AG20443 (cell line): ENCODE measurements around the gene ZDHHC3.
"Not testable (repeated sequence)": the region's sequence is repeated elsewhere in the genome, so short reads cannot be mapped to it uniquely, and the experiment has no call there.

ENCODE experiments used
- DNase-seq: peaks from one replicate; pipeline ENCODE4 v3.0.0; 2012; ENCODE audit warnings: low spot score, mixed read lengths

Gene ZDHHC3

GRCh38 chr3:44995142-44995770 is 19.3 kb upstream of the ZDHHC3 start:
- peak; percentile 62 for DNase-seq

DNA sequence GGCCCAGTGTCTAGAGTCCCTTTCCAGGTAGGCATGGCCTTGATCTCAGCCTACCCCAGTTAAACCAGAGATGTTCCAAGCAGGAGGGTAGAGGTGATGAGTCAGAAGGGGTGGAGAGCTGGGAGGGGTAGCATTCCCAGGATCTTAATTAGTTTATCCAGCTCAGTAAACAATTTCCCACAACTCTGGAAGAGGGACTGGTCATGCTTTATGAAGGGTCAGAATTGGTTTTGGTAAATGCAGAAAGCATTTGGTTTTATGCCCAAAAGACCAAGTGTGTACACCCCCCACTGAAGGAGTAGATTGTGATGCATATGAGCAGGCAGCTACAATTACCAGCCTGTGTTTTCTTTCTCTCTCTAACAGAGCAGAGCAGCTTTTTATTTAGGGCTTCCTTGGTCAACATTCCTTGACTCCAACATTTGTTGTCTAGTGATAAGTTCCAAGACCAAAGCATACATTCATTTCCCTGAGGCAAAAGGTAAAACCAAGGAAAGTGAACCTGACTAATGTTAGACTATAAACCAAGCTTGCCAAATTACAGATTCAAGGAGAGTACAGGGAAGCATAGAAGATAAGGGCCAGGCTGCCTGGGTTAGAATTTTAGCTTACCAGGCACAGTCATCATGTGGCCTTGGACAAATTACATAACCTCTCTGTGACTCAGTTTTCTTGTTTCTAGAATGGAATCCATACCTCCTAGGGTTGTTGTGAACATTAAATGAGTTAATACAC is 17.7 kb upstream of the ZDHHC3 start:
- DNase-seq = peak; percentile 85

GRCh38 chr3:44992555-44993470 is 16.8 kb upstream of the ZDHHC3 start:
- peak; percentile 23 for DNase-seq

DNA sequence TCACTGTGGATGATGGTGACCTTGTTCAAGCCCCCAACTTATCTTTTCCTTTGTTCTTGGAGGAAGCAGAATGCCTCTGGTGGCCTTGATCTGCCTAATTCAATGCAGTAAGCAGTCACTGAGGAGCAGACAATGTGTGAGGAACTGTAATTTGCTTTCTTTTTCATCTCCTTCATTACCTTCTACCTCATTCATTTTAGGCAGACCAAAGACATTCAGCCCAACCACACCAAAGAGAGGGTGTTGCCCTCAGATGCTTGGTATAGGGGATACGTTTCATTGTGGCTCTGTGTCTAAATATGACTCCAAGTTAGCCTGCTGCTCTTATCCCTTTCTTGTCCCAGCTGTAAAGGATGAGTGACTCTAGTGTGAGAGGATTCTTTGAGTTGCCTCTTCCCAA is 15.4 kb upstream of the ZDHHC3 start:
- DNase-seq = no peak

GRCh38 chr3:44989636-44990373 is 13.8 kb upstream of the ZDHHC3 start:
- peak; percentile 62 for DNase-seq

- DNase-seq = no peak
Measured at GRCh38 chr3:44989141-44989540, 13.2 kb upstream of the ZDHHC3 start.

DNA sequence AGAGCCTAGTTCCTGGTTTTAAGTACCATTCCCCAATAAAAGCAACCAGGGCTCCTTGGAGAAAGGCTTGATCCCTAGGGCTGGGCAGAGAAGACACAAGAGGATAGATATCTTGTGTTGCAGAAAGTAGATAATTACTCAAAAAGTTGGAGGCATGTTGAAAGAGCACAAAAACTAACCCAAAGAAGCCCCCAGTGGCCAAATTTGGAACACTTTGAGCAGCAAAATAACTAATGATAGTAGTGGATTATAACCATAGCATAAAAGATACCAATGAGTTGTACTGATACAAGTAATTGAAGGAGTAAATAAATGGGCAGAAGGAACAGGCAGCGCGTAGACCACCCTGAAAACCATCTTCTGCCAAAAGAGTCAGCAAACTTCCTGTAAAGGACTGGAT is 12.1 kb upstream of the ZDHHC3 start:
- DNase-seq = no peak

- DNase-seq = no peak
Measured at GRCh38 chr3:44987332-44987731, 11.4 kb upstream of the ZDHHC3 start.

- not testable (repeated sequence) for DNase-seq
Measured at GRCh38 chr3:44986330-44986729, 10.4 kb upstream of the ZDHHC3 start.

GRCh38 chr3:44984335-44984734 is 8.4 kb upstream of the ZDHHC3 start:
- no peak for DNase-seq

DNA sequence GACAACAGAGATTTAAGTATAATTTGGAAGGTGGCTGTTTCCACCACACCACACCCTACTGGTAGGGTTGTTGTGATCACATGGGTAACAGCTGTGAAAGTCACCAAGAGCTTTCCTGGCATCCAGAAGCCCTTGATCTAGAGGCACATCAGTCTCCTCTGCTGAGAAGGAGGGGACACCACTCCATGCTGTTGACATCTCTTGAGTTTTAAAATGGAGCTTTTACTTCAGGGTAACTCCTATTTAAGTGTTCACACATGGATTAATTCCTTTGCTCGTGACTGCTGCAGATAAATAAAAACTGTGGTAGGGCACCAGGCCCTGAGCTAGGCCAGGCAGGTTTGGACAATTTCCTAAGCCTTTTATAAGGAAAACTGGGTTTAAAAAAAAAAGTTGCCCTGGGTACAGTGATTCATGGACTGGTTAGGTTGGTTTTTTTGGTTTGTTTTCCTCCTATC is 7.5 kb upstream of the ZDHHC3 start:
- peak; percentile 33 for DNase-seq

GRCh38 chr3:44982817-44983216 is 6.8 kb upstream of the ZDHHC3 start:
- no peak for DNase-seq

- DNase-seq = no peak
Measured at GRCh38 chr3:44981751-44982150, 5.8 kb upstream of the ZDHHC3 start.

- DNase-seq = no peak
Measured at GRCh38 chr3:44981220-44981619, 5.2 kb upstream of the ZDHHC3 start.

GRCh38 chr3:44974416-44974815 is 1.6 kb downstream of the ZDHHC3 start:
- no peak for DNase-seq

GRCh38 chr3:44970926-44971490 is 5.0 kb downstream of the ZDHHC3 start:
- no peak for DNase-seq

DNA sequence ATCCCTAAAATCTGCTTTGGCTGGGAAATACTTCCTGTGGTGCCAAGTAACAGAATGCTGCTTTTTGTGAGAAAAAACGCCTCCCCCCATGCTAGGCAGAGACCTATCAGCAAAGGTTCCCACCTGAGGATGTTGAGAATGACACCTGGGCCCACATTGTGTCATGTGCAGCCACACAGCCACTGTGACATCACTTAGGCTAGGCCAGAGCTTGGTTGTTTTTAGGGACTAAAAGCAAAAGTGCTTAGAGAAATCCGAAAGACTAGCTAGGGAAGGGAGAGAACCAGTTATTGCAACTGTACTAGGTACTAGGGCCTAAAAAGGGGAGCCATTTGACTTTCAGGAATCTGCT is 6.2 kb downstream of the ZDHHC3 start:
- DNase-seq = no peak

DNA sequence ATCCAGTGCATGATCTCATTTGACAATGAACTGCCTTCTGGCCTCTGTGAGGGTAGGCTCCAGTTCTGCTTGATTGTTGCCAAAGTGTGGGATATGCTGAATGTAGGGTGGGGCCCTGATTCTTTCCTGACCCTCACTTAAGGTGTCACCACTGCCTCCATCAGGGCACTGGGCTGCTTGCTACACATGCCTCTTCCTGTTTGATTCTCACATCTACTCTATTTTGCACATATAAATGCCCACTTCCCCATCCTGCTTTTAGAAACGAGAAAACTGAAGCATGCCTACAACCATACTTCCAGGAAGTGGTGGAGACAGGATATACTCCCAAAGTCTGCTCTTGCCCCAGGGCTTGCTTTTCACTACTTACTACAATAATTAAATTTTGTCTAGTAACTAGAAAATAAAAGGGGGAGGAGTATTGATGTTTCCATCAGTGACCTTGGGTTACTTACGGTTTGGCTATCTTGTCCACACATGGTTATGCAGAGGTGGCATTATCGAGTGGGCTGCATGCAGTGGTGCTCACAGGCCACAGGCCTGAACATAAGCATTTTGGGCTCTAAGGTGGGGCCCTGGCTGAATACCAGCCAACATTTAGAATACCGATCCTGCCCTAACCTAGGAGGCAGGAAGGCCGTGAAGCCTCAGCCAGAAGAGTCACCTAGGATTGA is 6.7 kb downstream of the ZDHHC3 start:
- no peak for DNase-seq

DNA sequence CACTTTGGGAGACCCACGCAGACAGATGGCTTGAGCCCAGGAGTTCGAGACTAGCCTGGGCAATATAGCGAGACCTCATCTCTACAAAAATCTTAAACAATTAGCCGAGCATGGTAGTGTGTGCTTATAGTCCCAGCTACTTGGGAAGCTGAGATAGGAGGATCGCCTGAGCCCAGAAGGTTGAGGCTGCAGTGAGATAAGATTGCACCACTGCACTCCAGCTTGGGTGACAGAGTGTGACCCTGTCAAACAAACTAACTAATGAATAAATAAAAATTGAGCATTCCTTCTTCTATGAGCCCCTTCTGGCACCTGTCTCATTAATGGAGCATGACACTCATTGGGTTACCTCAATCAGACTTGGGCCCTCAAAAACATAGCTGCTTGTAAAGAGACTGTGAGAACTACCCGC is 7.5 kb downstream of the ZDHHC3 start:
- DNase-seq = no peak

DNA sequence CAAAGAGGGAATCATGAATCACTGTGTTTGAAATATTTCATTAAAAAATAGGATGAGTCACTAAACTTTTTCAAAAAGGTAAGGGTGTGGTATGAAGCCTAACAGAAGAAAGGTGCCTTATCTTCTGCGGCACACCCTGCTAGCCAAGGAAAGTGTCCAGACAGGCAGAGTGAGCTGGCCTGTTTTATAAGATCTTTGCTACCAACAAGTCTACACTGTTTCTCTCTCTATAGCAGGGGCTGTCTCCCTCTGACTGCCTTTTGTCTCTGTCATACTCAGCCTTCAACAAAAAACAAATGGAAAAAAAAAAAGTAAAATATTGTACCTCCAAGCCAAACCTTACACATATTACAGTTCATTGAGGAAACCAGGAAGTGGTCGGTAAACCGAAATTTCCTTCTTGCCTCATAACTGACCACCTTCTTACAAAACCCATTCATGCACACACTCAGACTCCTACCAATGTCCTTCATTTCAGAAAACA is 9.1 kb downstream of the ZDHHC3 start:
- no peak for DNase-seq

- no peak for DNase-seq
Measured at GRCh38 chr3:44965165-44965564, 10.8 kb downstream of the ZDHHC3 start.
